Measurements from ENCODE around the gene IFI27L1.

IFI27L1 gene

DNA sequence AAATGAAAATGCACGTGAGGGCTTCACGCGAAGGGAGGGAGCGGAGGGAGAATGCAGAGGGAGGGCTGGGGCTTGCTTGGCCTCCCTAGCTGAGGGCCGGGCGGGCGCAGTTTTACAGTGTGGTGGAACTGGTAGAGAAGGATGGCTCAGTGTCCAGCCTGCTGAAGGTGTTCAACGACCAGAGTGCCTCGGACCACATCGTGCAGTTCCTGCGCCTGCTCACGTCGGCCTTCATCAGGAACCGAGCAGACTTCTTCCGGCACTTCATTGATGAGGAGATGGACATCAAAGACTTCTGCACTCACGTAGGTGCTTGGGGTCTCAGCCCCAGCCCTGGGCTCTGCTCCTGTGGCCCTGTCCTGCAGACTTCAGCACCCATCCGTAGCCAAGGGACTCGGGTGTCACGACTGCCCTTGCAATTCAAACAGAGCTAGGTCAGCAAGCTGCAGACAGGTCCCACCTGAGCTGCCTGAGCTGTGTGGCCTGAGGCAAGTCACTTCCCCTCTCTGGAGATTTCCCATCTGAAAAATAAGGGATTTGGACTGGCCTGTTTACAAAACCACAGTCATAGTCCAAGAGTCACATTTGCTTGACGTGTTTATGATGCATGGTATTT is 36.5 kb upstream of the IFI27L1 start:
- no peak for ATAC-seq
- Mint-ChIP-seq H3K36me3 (peaks cover 35% of the 10 kb centered on the region), H3K27ac (no peak overlapping the region)

DNA sequence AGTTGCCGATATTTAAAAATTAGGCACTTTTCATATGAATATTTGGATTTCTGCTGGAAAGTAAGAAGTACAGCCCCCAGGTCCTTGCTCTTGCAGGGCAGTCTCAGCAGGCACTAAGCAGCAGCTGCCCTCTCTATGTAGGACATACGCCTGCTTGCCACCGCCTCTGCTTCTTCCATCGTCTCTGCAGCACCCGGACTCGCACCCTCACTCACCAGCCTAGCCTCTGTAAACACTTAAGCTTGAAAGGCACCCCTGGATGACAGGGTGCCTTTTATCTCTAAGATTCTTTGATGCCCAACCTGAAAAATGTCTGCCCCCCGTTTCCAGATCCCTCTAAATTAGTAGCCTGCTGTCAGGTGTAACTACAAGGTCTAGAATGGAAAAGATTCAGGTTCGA is 36.0 kb upstream of the IFI27L1 start:
- Mint-ChIP-seq H3K9me3 (no peaks in the 10 kb centered on the region), H3K4me1 (no peaks in the 10 kb centered on the region), H3K4me3 (no peak overlapping the region), H3K27ac (no peak overlapping the region), H3K27me3 (no peaks in the 10 kb centered on the region), H3K36me3 (peaks cover 40% of the 10 kb centered on the region)
- no peak for ATAC-seq

More for the DNA sequence above, 36.5 kb upstream of the IFI27L1 start:
- Mint-ChIP-seq H3K27me3 (no peaks in the 10 kb centered on the region), H3K9me3 (no peaks in the 10 kb centered on the region), H3K4me1 (no peaks in the 10 kb centered on the region), H3K4me3 (no peak overlapping the region)

DNA sequence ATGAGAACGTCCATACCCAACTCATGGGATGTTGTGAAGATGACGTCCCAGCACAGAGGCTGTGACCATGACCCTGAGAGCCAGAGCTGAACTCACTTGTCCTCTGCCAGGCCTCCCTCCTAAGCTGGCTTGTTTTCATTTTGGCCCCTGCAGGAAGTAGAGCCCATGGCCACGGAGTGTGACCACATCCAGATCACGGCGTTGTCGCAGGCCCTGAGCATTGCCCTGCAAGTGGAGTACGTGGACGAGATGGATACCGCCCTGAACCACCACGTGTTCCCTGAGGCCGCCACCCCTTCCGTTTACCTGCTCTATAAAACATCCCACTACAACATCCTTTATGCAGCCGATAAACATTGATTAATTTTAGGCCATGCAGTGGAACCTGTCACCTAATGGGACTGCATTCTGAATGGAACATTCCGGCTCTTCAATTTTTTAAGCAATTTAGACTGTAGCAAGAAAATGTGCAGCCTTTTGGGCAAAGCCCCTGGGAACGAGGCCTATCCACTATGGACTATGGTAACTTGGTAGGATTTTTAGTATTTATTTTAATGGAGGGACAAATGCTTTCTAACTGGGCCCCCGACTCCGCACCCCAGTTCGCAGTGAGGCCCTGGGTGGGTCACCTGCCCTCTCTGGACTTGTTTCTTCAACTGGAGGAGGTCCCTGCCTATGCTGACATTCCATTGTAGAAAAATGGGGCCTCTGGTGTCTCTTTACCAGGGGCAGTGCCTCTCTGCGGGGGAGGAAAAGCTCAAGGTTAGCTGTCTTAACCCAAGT is 35.4 kb upstream of the IFI27L1 start:
- H3K27me3 Mint-ChIP-seq = no peaks in the 10 kb centered on the region
- H3K4me3 Mint-ChIP-seq = no peak overlapping the region
- H3K27ac Mint-ChIP-seq = no peak overlapping the region
- H3K4me1 Mint-ChIP-seq = no peaks in the 10 kb centered on the region
- H3K9me3 Mint-ChIP-seq = no peaks in the 10 kb centered on the region
- ATAC-seq = no peak
- H3K36me3 Mint-ChIP-seq = peaks cover 46% of the 10 kb centered on the region

DNA sequence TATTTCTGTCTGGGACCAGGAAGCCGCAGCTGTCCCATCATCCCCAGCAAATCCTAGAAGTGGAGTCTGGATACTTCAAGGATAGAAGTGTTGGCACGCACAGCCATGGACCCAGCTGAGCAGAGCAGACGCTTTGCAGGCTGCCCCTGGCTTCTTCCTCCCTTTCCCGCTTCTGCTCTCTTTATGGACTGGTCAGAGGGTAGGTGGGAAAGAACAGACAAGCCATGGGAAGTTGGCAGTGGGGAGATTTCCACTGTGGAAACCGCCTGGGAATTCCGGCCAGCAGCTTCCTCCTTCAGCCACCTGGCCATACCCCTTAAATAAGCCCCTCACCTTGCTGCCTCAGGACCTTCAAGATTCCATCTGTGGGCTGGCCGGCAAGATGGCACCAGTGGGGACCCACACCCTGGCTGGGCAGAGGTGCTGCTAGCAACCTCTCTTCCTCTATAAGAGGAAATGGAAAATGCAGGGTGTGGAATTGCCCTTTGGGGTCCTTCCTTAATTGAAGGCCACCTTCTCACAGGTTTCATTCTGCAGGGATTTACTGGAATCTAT is 34.3 kb upstream of the IFI27L1 start:
- ATAC-seq = no peak
- Mint-ChIP-seq H3K4me3 (no peak overlapping the region), H3K9me3 (no peaks in the 10 kb centered on the region), H3K27ac (no peak overlapping the region), H3K4me1 (no peaks in the 10 kb centered on the region), H3K36me3 (peaks cover 56% of the 10 kb centered on the region), H3K27me3 (no peaks in the 10 kb centered on the region)

DNA sequence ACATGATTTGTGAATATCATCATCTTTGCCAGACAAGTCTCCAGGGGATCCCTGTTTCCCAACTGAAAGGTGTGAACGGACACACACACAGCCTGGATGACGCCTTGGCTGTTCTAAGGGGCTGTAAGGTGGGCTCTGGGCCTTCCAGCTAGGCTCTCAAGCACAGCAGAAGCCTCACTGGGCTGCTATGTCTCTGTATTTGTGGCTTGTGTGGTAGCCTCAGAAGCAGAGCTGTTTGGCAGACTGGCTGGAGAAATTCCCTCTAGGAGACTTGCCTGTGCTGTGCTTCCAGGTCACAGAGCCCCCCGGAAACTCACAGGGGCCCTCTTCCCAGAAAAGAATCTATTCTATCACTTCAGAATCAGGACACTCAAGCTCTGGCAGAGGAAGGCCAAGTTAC is 33.5 kb upstream of the IFI27L1 start:
- Mint-ChIP-seq H3K27me3 (no peaks in the 10 kb centered on the region), H3K9me3 (no peaks in the 10 kb centered on the region), H3K4me3 (no peak overlapping the region), H3K36me3 (peaks cover 64% of the 10 kb centered on the region), H3K27ac (no peak overlapping the region), H3K4me1 (no peaks in the 10 kb centered on the region)
- ATAC-seq = no peak

DNA sequence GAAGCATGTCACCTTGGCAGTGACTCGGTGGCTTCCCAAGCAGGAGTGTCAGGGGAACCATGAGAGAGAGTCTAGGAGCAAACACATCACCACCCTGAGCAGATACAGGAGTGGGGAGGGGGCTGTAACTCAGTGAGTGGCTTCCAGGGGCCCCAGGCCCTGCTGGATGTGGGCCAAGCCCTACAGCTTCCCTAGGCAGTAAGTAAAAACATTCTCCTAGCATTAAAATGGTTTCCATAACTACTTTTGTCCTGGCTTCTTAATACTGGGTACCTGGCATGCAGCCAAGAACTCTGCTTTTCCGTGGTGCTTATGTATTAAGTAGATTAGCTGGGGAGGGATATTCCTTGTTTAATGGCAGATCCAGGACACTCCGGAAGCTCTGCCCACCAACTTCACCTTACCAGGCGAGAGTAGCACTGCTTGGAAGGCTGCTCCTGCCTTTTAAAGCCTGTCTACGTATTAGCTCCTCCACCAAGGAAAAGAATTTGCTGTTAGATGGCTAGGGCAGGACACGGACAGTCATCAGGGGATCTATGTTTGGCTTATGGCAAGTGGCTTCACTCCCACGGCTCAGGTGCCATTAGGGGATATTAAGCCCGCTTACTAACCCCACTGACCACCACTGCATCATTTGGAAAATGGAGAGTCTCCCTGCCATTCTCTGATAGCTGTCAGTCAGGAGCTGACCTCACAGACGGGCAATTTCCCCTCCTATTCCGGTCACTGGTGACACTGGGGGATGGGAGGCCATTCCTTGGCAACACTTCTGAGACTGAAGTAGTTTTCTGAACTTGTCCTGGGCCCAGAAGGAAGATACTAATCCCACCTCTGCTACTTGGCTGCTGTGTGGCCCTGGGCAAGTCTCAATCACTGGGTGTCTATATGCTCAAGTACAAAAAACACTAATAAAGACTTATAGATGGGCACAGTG is 32.2 kb upstream of the IFI27L1 start:
- H3K4me3 Mint-ChIP-seq = no peak overlapping the region
- no peak for ATAC-seq
- H3K27ac Mint-ChIP-seq = no peak overlapping the region
- H3K36me3 Mint-ChIP-seq = peaks cover 67% of the 10 kb centered on the region
- H3K4me1 Mint-ChIP-seq = no peaks in the 10 kb centered on the region
- H3K27me3 Mint-ChIP-seq = no peaks in the 10 kb centered on the region
- H3K9me3 Mint-ChIP-seq = no peaks in the 10 kb centered on the region

DNA sequence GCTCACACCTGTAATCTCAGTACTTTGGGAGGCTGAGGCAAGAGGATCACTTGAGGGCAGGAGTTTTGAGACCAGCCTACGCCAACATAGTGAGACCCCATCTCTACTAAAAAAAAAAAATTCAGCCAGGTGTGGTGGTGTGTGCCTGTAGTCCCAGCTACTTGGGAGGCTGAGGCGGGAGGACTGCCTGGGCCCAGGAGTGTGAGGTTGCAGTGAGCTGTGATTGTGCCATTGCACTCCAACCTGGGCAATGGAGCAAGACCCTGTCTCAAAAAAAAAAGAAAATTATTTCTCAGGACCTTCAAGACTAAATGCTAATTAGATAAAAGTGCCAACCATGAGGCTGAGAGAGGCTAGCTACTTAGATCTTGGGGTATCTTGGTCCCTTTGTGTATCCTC is 31.5 kb upstream of the IFI27L1 start:
- Mint-ChIP-seq H3K4me1 (no peaks in the 10 kb centered on the region), H3K27me3 (no peaks in the 10 kb centered on the region), H3K27ac (no peak overlapping the region), H3K36me3 (peaks cover 71% of the 10 kb centered on the region), H3K9me3 (no peaks in the 10 kb centered on the region), H3K4me3 (no peak overlapping the region)
- ATAC-seq = no peak

DNA sequence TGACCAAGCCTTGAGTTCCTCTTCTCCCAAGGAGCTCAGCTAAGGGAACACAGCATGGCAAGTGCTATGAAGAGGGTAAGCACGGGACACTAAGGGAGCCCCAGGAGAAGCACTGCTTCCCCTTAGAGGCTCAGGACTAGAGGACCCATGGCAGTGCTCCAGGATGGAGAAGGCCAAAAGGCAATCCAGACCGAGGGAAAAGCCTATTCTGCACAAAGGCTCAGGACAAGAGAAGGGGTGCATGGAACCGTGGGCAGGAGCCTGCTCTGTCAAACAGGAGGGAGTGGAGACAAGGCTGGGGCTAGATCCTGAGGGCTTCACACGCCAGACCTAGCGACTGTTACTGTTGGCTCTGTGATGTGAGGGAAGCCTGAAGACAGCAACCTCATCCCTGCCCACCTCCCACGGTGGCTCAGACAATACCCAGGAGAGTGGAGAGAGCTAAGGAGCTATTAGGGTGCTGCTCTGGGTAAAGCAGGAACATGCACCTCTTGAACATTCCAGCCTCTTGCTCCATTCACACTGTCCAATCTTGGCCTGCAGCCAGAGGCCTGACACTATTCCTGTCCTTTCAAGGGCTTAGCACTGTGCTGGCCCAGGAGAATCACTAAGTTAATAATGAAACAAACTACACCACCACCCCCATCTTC is 30.8 kb upstream of the IFI27L1 start:
- Mint-ChIP-seq H3K36me3 (peaks cover 71% of the 10 kb centered on the region), H3K9me3 (no peaks in the 10 kb centered on the region), H3K4me3 (no peak overlapping the region), H3K27me3 (no peaks in the 10 kb centered on the region), H3K4me1 (no peaks in the 10 kb centered on the region), H3K27ac (peak overlapping the region; percentile 64)
- ATAC-seq = no peak

DNA sequence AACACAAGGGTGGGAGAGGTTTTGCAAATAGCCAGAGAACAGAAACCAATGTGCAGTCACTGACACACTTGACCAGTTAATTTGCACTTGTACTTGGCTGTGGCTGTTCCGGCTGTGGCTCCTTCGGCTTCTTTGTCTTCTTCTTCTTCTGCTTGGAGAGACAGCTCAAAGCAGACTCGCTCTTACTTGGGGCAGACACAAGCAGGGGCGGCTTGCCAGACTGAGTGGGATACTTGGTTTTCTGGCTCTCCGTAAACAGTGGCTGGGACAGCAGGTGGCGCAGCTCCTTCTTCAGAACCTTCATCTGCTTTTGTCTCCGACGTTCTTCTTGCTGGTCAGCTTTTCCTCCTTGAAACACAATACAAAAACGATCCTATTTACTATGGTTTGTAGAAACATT is 30.0 kb upstream of the IFI27L1 start:
- H3K36me3 Mint-ChIP-seq = peaks cover 72% of the 10 kb centered on the region
- no peaks in the 10 kb centered on the region for H3K9me3 Mint-ChIP-seq
- no peak overlapping the region for H3K4me3 Mint-ChIP-seq

DNA sequence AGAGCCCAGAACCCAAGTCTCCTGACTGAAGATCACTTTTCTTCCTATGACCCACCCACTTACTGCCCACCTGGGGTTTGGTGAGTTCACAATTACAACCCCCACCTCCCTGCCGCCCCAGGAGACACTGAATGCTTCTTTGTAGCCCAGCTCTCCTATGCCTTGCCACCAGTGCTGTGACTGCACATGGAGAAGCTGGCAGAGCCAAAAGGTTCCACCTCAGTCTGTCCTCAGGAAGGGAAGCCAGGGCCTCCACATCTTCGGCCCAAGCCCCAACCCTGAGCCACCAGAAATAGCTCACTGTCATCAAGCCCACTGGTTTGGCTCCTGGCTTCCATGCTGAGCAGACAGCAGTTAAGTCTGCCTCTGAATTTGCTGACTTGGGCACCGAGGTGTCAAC is 29.3 kb upstream of the IFI27L1 start:
- Mint-ChIP-seq H3K27ac (no peak overlapping the region), H3K27me3 (no peaks in the 10 kb centered on the region), H3K9me3 (no peaks in the 10 kb centered on the region), H3K36me3 (peaks cover 78% of the 10 kb centered on the region), H3K4me3 (no peak overlapping the region), H3K4me1 (peaks cover 6% of the 10 kb centered on the region)
- ATAC-seq = no peak

More for the DNA sequence above, 30.0 kb upstream of the IFI27L1 start:
- Mint-ChIP-seq H3K27me3 (no peaks in the 10 kb centered on the region), H3K4me1 (no peaks in the 10 kb centered on the region), H3K27ac (peak overlapping the region; percentile 64)
- ATAC-seq = no peak

DNA sequence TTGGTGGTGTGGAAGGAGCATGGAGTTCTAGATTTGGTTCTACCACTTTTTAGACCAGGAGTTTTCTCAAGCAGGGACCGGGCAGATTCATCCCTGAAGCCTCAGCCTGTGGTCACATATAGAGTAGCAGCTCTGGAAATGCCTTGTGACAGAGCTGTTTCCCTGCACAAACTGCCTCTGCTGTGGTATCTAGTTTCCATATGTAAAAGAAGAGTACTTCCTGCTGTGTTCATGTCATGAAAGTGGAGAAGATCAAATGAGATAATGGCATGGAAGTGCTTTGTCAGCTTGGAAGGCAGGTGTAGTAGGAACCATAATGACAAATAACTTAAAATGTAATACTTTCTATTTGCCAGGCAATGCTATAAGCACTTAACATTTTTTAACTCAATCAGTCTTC is 28.9 kb upstream of the IFI27L1 start:
- H3K36me3 Mint-ChIP-seq = peaks cover 82% of the 10 kb centered on the region
- no peak for ATAC-seq
- H3K27ac Mint-ChIP-seq = no peak overlapping the region
- no peaks in the 10 kb centered on the region for H3K9me3 Mint-ChIP-seq
- peaks cover 10% of the 10 kb centered on the region for H3K4me1 Mint-ChIP-seq
- no peak overlapping the region for H3K4me3 Mint-ChIP-seq
- H3K27me3 Mint-ChIP-seq = no peaks in the 10 kb centered on the region

DNA sequence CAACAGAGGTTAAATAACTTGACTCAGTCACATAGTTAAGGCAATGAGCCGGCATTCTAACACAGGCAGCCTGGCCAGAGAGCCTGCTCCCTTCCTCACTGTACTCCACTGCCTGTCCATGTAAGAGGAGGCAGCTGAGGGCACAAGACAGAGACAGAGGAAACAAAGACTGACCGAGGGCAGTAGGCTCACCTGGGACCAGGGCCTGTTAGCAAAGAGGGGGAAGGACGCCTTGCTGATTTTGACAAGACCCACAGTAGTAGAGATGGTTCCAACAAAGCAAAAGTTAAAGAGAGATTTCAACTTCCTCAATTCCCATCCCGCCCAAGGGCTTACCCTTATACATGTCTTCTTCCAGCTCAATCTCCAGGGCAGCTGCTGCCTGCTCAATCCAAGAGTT is 28.4 kb upstream of the IFI27L1 start:
- H3K27me3 Mint-ChIP-seq = no peaks in the 10 kb centered on the region
- peaks cover 81% of the 10 kb centered on the region for H3K36me3 Mint-ChIP-seq
- no peaks in the 10 kb centered on the region for H3K9me3 Mint-ChIP-seq
- ATAC-seq = no peak
- H3K27ac Mint-ChIP-seq = no peak overlapping the region
- H3K4me1 Mint-ChIP-seq = peaks cover 12% of the 10 kb centered on the region
- no peak overlapping the region for H3K4me3 Mint-ChIP-seq

DNA sequence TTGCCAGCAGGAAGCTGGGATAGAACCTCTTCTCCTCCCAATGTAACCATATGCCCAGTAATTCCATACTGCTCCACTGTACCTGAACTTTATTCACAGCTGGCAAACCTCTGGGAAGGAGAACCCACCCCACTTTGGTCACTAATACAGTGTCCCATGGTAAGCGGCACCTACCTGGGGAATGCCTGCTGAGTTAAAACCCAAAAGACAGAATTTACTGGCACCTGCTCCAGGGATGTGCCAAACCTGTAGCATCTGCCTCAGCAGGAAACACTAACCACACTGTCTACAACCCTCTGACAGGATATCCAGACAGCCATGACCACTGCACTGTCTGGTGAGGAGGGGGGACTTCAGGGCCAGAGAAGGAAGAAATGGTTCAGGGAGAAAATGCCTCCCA is 26.7 kb upstream of the IFI27L1 start:
- no peaks in the 10 kb centered on the region for H3K27me3 Mint-ChIP-seq
- peaks cover 82% of the 10 kb centered on the region for H3K36me3 Mint-ChIP-seq
- peaks cover 20% of the 10 kb centered on the region for H3K4me1 Mint-ChIP-seq
- no peak overlapping the region for H3K27ac Mint-ChIP-seq
- no peak overlapping the region for H3K4me3 Mint-ChIP-seq
- ATAC-seq = no peak
- no peaks in the 10 kb centered on the region for H3K9me3 Mint-ChIP-seq

DNA sequence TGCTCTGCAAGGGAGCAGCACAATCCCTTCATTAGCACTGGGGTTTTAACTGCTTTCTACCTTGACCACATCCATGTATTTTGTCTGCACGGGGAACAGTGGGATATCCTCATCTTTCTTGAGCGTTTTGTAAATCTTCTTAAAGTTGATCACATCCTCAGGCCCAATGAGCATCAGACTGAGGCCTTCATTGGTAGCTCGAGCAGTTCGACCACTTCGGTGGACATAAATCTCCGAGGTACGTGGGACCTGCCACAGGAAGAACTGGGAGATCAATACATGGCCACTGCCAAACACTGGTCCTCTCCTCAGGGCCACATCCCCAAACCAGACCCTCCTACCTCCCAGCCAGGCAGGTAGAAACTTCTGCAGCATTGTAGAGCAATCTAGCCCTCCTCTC is 26.2 kb upstream of the IFI27L1 start:
- Mint-ChIP-seq H3K27ac (no peak overlapping the region), H3K9me3 (no peaks in the 10 kb centered on the region), H3K4me1 (peaks cover 20% of the 10 kb centered on the region), H3K27me3 (no peaks in the 10 kb centered on the region), H3K4me3 (no peak overlapping the region), H3K36me3 (peaks cover 82% of the 10 kb centered on the region)
- no peak for ATAC-seq
